Embryonic facial prominence (tissue), 1 donor: Measurements from ENCODE around the gene PDCD11.
"Not testable (repeated sequence)": the region's sequence is repeated elsewhere in the genome, so short reads cannot be mapped to it uniquely, and the experiment has no call there.

ENCODE experiments used
- DNase-seq: peaks from one replicate; pipeline ENCODE4 v3.0.0-alpha.2; 2016; ENCODE audit errors: extremely low spot score

The PDCD11 gene, protein sequence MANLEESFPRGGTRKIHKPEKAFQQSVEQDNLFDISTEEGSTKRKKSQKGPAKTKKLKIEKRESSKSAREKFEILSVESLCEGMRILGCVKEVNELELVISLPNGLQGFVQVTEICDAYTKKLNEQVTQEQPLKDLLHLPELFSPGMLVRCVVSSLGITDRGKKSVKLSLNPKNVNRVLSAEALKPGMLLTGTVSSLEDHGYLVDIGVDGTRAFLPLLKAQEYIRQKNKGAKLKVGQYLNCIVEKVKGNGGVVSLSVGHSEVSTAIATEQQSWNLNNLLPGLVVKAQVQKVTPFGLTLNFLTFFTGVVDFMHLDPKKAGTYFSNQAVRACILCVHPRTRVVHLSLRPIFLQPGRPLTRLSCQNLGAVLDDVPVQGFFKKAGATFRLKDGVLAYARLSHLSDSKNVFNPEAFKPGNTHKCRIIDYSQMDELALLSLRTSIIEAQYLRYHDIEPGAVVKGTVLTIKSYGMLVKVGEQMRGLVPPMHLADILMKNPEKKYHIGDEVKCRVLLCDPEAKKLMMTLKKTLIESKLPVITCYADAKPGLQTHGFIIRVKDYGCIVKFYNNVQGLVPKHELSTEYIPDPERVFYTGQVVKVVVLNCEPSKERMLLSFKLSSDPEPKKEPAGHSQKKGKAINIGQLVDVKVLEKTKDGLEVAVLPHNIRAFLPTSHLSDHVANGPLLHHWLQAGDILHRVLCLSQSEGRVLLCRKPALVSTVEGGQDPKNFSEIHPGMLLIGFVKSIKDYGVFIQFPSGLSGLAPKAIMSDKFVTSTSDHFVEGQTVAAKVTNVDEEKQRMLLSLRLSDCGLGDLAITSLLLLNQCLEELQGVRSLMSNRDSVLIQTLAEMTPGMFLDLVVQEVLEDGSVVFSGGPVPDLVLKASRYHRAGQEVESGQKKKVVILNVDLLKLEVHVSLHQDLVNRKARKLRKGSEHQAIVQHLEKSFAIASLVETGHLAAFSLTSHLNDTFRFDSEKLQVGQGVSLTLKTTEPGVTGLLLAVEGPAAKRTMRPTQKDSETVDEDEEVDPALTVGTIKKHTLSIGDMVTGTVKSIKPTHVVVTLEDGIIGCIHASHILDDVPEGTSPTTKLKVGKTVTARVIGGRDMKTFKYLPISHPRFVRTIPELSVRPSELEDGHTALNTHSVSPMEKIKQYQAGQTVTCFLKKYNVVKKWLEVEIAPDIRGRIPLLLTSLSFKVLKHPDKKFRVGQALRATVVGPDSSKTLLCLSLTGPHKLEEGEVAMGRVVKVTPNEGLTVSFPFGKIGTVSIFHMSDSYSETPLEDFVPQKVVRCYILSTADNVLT (N-terminal part only)

DNA sequence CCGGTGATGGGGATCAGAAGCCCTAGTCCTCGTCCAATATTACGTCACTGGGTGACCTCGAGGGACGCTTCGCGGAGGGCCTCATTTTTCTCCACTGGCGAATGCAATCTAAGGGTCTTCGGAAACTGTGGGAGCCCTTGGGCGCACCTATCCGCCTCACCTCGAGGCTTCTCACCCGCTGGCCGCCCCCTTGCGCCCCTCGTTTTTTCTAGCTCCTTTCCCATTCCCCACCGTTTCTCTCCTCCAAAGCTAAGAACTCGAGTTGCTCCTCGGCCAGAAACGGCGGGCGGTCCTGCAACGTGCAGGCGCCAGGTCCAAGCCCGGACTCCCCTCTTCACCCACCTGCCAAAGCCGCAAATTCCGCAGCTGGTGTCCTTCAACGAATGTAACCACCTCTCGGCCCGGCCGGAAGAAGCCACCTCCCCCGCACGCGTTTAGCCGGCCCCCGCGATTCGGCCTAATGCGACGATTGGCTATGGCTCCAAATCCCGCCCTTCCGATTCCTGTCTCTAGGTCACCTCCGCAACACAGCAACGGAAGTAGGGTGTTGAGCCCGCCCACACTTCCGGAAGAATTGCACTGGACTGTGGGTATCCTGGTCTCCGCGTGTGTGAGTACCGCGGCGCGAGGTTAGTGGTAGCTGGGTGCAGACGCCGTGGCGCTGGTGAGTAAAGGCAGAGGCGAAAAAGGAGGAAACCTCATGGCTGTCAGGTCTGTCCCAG lies at the start of gene PDCD11, which contains the start of gene ATP5MK:
Gene PDCD11 (plus strand): TSS at position 560 of the 722 bp plus-strand sequence. CDS start 1,801 bp downstream, outside the sequence.
Gene ATP5MK (minus strand): TSS at position 409 of the 722 bp plus-strand sequence. CDS start 4,018 bp downstream, outside the sequence.
- DNase-seq = peak; percentile 95

DNA sequence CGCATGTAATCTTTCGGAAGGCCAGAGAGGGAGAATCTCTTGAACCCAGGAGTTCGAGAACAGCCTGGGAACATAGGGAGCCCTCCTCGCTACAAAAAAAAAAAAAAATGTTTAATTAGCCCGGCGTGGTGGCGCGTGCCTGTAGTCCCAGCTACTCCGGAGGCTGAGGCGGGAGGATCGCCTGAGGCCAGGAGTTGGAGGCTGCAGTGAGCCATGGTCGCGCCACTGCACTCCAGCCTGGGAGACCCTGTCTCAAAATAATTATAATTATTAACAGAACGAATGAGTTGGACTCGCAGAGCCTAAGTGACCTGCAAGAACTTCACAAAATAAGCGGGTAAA lies 46.3 kb upstream of the PDCD11 start:
- DNase-seq = no peak

- peak; percentile 46 for DNase-seq
Observed at GRCh38 chr10:103350517-103351260, 45.7 kb upstream of the PDCD11 start, which contains the start of gene PCGF6. TSS of gene PCGF6 (minus strand) at chr10:103351140. CDS start at chr10:103351066, 74 bp downstream.

DNA sequence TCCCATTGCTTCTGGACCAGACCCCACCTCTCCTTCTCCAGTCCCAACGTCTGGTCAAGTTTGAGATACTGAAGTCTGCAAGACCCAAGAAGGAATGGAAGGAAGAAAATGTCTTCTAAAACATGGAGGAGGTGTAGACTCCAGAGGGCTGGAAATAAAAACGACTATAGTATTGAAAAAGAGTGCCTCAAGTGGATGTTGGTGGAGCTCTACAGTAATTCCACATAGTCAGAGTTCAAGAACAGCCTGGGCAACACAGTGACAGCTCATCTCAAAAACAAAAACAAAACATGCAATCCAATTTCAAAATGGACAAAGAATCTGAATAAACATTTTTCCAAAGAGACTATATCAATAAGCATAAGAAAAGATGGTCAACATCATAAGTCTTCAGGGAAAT lies 43.1 kb upstream of the PDCD11 start:
- DNase-seq = no peak

GRCh38 chr10:103354567-103354966 lies 41.9 kb upstream of the PDCD11 start:
- not testable (repeated sequence) for DNase-seq

DNA sequence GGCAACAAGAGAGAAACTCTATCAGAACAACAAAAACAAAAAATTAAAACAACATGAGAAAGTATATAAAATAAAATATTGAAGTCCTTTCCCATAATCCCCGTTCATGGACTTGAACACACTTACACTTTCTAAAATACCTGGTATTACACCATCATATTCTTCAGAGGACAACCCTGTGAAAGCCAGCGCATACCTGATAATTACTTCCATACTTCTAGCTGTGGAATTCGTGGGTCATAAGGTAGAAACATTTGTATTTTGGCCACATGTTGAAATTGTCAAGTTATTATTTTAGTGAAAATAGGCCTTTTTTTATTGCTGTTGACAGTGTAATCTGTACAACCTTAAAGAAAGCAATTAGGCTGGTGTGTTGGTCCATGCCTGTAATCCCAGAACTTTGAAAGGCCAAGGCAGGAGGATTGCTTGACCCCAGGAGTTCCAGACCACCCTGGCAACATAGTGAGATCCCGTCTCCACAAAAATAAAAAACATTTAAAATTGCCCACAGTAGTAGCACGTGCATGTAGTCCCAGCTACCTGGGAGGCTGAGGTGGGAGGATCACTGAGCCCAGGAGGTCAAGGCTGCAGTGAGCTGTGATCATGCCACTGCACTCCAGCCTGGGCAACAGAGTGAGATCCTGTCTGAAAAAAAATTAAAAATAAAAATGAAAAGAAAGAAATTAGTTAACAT lies 40.4 kb upstream of the PDCD11 start:
- DNase-seq = no peak

GRCh38 chr10:103359493-103359892 lies 36.9 kb upstream of the PDCD11 start:
- not testable (repeated sequence) for DNase-seq

- DNase-seq = not testable (repeated sequence)
Observed at GRCh38 chr10:103360791-103361190, 35.6 kb upstream of the PDCD11 start.

GRCh38 chr10:103367379-103367781 lies 29.0 kb upstream of the PDCD11 start:
- DNase-seq = no peak

- DNase-seq = peak; percentile 93
Observed at GRCh38 chr10:103367782-103368518, 28.5 kb upstream of the PDCD11 start, which contains the start of gene TAF5. TSS of gene TAF5 (plus strand) at chr10:103367976. CDS start at chr10:103367990, 14 bp downstream.

DNA sequence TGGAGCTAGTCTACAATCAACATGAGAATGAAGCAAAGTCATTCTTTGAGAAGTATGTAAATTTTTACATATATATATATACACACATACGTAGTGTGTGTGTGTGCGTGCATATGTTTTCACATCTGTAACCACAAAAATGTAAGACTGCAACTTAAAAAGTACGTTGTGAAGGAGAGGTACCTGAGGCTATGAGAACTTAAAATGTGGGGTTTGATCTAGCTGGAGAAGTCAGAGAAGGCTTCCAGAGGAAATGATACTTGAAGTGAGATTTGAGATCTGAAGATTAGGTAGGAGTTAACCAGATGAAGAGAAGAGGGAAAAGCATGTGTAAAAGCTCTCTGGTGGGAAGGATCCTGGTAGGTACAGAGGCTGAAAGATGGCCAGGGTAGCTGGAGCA lies 22.9 kb upstream of the PDCD11 start:
- DNase-seq = no peak

- no peak for DNase-seq
Observed at GRCh38 chr10:103374263-103374662, 22.2 kb upstream of the PDCD11 start.

- no peak for DNase-seq
Observed at GRCh38 chr10:103382769-103383168, 13.7 kb upstream of the PDCD11 start.

- no peak for DNase-seq
Observed at GRCh38 chr10:103394180-103394579, 2.2 kb upstream of the PDCD11 start.

DNA sequence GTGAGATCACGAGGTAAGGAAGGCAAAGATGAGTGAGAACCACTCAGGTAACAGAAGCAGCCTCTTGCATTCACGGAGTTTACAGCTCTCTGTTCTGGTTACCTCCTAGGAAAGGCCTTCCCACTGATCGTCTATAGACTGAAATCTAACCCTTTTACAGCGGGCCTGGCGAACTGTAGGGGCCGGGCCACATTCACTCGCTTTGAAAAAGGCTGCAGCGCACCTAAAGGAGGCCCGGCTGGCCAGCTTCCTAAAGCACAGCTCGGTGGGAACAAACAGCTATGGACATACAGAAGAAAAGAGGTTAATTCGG lies 716 bp upstream of the PDCD11 start:
- DNase-seq = no peak

DNA sequence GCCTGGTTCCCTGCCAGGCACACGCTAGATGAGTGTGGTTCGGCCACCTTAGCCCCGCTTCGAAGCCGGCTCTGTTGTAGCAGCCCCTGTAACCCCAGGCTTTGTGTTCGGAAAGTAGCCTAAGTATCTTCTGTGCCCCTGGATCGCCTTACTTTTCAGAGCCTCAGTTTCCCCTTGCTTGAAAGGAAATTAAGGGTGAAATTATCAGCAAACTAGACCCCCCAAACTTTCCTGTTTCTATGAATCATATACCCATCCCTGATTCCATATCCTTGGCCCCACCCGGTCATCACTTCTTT lies 312 bp downstream of the PDCD11 start:
- no peak for DNase-seq

- no peak for DNase-seq
Observed at GRCh38 chr10:103397191-103397825, 882 bp downstream of the PDCD11 start.

DNA sequence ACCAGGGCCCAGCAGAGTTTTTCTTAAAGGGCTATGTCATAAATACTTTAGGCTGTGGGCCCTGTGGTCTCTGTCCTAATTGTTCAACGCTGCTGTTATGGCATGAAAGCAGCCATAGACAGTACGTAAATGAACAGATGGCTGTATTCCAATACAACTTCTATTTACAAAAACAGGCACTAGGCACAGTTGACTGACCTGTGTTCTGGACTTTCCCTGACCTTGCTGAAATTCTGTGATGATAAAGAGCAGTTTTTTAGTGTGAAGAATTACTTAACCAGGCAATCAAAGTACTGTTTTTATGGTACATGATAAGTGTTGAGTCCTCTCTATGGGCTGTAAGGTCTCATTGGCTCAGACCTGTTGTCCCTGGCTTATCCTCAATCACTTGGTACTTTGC lies 17.1 kb downstream of the PDCD11 start:
- DNase-seq = no peak

DNA sequence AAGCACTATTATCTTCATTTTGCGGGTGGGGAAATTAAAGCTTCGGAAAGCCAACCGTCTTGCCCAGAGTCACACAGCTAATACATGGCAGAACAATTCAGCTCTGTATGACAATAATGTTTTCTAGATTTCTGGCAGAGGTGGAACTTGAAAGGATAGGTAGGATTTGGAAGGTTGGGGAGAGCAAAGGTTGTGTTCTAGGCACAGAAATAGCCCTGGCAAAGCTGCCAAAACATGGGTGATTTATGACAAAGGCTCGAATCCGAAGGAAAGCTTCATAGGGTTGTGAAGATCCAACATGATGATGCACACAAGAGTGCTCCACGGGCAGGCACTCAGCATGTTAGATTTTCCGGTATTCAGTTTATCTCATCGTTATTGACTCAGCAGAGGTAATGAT lies 19.2 kb downstream of the PDCD11 start:
- DNase-seq = no peak
